HL-60 (cell line): ENCODE results near the gene AGAP1.

Experiments used
- DNase-seq, 2 experiments: peaks; one replicate each; pipeline ENCODE4 v3.0.0-alpha.2; 2010 to 2020; ENCODE audit warnings: low read depth in 1 of 2, low spot score in 1 of 2
- H3K27ac ChIP-seq: fragments of 250-450 bp; sonication (Bioruptor Pico); replicated peaks from 2 replicates; pipeline ENCODE4 v1.5.1; 2020; ENCODE audit warnings: mild to moderate bottlenecking, moderate library complexity
- H3K27me3 ChIP-seq: fragments of 250-450 bp; sonication (Bioruptor Pico); 2 replicates; pipeline ENCODE4 v1.5.1; 2021; ENCODE audit warnings: mild to moderate bottlenecking, moderate library complexity; ENCODE audit not compliant: insufficient read depth, poor library complexity, severe bottlenecking
- H3K4me3 ChIP-seq: replicated peaks from 2 replicates; pipeline ENCODE4 v1.5.1; 2011; ENCODE audit warnings: mild to moderate bottlenecking, control low read depth, low read length; ENCODE audit not compliant: insufficient read depth
- GABPA ChIP-seq: IDR thresholded peaks from 2 replicates; pipeline ENCODE4 v1.6.1; 2012; ENCODE audit warnings: low read depth
- POLR2AphosphoS5 ChIP-seq: IDR thresholded peaks from 2 replicates; pipeline ENCODE4 v1.6.1; 2012; ENCODE audit warnings: low read depth
- SPI1 ChIP-seq: IDR thresholded peaks from 2 replicates; pipeline ENCODE4 v1.6.1; 2012; ENCODE audit warnings: low read depth, mild to moderate bottlenecking, borderline replicate concordance
- TF ChIP-seq, protein P1 (sequence below): IDR thresholded peaks from one replicate; pipeline ENCODE4 v1.5.1; 2011; ENCODE audit warnings: low read length, control low read depth, inconsistent platforms; ENCODE audit not compliant: insufficient read depth
- TF ChIP-seq, protein P2 (sequence below): IDR thresholded peaks from 2 replicates; pipeline ENCODE4 v1.6.1; 2012; ENCODE audit warnings: low read depth; ENCODE audit not compliant: insufficient replicate concordance

The AGAP1 gene

DNA sequence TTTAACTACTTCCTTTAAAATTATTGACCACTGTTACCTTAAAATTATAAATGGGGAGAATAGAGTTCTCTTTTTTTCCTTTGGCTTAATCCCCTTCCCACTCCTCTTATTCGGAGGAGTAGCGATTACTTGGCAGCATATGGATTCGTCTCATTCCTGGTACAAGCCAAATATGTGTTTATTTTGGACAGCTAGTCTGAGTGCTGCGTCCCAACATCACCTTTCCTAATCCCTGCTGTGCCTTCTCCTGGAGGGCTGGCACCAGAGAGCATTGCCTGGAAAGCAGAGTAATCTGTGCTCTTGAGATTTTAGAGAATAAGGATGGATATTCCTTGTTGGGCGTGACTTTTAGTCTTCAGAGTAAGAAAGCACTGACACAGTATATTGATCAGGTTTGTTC is 185.6 kb downstream of the AGAP1 start:
- Histone ChIP-seq H3K27ac (no peak overlapping the region), H3K4me3 (no peak overlapping the region), H3K27me3 (no peaks in the 10 kb centered on the region)
- no peak for DNase-seq
- TF ChIP-seq POLR2AphosphoS5: no peak
- TF ChIP-seq, protein P1, sequence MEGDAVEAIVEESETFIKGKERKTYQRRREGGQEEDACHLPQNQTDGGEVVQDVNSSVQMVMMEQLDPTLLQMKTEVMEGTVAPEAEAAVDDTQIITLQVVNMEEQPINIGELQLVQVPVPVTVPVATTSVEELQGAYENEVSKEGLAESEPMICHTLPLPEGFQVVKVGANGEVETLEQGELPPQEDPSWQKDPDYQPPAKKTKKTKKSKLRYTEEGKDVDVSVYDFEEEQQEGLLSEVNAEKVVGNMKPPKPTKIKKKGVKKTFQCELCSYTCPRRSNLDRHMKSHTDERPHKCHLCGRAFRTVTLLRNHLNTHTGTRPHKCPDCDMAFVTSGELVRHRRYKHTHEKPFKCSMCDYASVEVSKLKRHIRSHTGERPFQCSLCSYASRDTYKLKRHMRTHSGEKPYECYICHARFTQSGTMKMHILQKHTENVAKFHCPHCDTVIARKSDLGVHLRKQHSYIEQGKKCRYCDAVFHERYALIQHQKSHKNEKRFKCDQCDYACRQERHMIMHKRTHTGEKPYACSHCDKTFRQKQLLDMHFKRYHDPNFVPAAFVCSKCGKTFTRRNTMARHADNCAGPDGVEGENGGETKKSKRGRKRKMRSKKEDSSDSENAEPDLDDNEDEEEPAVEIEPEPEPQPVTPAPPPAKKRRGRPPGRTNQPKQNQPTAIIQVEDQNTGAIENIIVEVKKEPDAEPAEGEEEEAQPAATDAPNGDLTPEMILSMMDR: no peak
- no peak for TF ChIP-seq GABPA
- TF ChIP-seq, protein P2, sequence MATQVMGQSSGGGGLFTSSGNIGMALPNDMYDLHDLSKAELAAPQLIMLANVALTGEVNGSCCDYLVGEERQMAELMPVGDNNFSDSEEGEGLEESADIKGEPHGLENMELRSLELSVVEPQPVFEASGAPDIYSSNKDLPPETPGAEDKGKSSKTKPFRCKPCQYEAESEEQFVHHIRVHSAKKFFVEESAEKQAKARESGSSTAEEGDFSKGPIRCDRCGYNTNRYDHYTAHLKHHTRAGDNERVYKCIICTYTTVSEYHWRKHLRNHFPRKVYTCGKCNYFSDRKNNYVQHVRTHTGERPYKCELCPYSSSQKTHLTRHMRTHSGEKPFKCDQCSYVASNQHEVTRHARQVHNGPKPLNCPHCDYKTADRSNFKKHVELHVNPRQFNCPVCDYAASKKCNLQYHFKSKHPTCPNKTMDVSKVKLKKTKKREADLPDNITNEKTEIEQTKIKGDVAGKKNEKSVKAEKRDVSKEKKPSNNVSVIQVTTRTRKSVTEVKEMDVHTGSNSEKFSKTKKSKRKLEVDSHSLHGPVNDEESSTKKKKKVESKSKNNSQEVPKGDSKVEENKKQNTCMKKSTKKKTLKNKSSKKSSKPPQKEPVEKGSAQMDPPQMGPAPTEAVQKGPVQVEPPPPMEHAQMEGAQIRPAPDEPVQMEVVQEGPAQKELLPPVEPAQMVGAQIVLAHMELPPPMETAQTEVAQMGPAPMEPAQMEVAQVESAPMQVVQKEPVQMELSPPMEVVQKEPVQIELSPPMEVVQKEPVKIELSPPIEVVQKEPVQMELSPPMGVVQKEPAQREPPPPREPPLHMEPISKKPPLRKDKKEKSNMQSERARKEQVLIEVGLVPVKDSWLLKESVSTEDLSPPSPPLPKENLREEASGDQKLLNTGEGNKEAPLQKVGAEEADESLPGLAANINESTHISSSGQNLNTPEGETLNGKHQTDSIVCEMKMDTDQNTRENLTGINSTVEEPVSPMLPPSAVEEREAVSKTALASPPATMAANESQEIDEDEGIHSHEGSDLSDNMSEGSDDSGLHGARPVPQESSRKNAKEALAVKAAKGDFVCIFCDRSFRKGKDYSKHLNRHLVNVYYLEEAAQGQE: no peak
- TF ChIP-seq SPI1: no peak

DNA sequence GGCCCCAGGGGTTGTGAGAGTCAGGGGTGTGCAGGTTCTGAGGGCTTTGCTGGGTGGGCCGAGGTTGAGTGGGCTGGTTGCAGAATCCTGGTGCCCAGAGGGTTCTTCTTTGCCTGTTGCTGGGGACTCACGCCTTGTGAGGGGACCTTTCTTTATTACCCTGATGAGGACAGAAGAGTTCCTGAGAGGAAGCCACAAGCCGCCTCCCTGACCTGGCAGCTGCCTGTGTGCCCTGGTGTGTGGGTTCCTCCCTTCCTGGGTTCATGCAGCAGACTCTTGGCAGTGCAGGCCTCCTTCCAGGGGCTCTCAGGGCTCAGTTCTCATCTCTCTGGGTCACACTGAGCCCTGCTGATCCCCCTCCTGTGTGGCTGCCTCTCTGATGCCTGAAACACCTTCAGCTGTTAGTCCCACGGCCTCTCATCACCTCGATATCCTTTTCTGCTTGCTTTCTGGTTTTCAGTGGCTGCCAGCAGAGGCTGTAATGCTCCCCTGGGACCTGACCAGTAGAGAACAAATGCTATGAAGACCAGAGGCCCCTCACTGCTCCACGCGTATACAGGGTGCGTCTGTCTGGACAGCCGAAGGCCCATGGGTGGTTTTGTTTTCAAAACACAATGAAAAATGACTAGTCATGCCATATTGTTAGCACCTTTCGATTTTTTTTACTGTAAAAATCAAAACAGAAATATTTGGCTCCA is 191.3 kb downstream of the AGAP1 start:
- TF ChIP-seq, protein P1: no peak
- TF ChIP-seq GABPA (no peak), SPI1 (no peak), POLR2AphosphoS5 (no peak)
- TF ChIP-seq, protein P2: no peak
- DNase-seq: no peak
- no peak overlapping the region for H3K27ac ChIP-seq
- no peaks in the 10 kb centered on the region for H3K27me3 ChIP-seq
- no peak overlapping the region for H3K4me3 ChIP-seq

DNA sequence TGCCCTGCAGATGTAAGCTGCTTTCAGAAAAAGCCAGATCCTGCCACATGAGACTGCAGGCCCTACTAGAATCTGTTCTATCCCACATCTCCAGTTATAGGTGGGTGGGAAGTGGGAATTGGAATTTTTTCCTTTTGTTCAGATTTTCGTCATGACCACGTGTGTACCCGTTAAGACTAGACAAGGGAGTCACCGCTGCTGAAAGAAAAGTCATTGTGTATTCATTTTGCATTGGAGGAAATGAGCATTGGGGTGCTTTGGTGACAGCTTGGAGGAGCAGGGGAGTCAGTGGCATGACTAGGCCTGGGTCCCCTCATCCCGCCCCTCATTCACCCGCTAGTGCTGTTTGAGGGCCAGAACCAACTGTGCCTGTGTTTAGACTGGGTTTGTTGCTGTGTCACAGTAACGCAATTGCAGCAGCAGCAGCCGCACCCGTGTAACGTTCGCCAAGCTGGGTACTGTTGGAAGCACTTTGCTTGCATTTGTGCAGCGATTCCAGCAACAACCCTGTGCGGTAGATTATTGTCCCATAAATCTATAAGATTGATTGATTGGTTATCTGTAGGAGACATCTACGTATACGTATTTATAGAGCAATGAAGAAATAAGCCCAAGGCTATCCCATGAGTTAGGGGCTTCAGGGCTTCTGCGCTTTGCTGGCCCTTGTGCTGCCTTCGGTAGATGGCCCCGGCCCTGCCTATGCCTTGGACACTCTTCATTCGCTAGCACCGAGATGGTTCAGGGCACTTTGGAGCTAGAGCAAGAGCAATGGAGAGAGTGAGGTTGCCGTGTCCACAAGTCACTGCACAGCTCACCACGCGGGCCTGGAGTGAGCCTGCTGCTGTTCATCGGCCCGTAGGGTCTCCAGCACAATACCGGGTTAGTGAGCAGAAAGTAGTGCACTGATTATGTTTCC is 194.9 kb downstream of the AGAP1 start:
- H3K27me3 ChIP-seq: no peaks in the 10 kb centered on the region
- TF ChIP-seq, protein P1: no peak
- TF ChIP-seq, protein P2: no peak
- TF ChIP-seq SPI1 (no peak), GABPA (no peak), POLR2AphosphoS5 (no peak)
- H3K27ac ChIP-seq: no peak overlapping the region
- no peak overlapping the region for H3K4me3 ChIP-seq
- no peak for DNase-seq
